GM13976 (cell line): ENCODE results near the gene FBXO46.
A peak's percentile ranks its signal among the peaks of the same experiment; 100 is the strongest.
"Not testable (repeated sequence)": the region's sequence is repeated elsewhere in the genome, so short reads cannot be mapped to it uniquely, and the experiment has no call there.

Experiments used
- DNase-seq: peaks from one replicate; pipeline ENCODE4 v3.0.0; 2012; ENCODE audit warnings: low spot score
- in situ Hi-C: fragments of 300-500 bp; cut with MboI; formaldehyde crosslinking; loops from one replicate; pipeline ENCODE4 v1.12.0; 2022; ENCODE audit warnings: low sequenced_read_pairs, mixed read lengths, inconsistent platforms; ENCODE audit not compliant: unreplicated experiment
- TF ChIP-seq, protein P1 (sequence below): IDR thresholded peaks from 2 replicates; pipeline ENCODE4 v1.5.1; 2012; ENCODE audit warnings: borderline replicate concordance, mild to moderate bottlenecking; ENCODE audit not compliant: insufficient read depth; ENCODE audit errors: extremely low read depth, missing control alignments, control extremely low read depth

The FBXO46 gene

DNA sequence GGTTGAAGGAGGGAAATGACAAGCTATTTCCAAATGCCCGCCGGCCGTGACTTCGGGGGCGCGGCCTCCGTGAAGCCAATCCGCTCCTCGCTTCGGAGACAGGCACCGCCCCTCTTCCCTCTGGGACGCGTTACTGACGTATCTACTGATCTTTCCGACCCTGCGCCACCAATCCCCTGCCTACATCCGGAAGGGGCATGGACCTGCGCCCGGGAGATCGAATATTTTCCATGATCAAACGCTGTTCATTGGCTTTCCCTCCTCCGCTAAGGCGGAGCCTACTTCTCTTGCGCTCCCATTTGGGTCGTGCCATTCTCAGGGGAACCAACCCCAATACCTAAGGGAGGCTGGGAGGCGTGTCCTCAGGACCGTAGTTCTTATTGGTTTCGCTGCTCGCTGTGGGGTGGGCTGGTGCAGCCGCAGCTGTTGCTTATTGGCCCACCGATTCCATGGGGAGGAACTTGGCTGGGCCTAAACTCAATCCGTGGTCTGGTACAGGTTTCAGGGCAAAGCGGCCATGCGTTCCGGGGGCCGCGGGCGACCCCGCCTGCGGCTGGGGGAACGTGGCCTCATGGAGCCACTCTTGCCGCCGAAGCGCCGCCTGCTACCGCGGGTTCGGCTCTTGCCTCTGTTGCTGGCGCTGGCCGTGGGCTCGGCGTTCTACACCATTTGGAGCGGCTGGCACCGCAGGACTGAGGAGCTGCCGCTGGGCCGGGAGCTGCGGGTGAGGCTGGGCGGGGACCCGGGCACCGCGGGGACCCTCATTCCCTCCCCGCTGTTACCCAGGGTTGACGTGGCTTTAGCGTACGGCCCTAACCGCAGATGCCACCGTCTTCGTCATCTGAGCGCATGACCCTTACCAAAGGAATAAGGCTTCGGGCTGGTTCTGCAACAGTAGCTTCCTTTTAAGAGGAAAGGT lies 38.2 kb downstream of the FBXO46 start, which contains the start of gene QPCTL:
QPCTL (plus strand) TSS at position 480 of the 919 bp plus-strand sequence; CDS start at position 518, 38 bp downstream.
- in situ Hi-C loops: no loop called here
- peak; percentile 96 for DNase-seq
- TF ChIP-seq, protein P1, sequence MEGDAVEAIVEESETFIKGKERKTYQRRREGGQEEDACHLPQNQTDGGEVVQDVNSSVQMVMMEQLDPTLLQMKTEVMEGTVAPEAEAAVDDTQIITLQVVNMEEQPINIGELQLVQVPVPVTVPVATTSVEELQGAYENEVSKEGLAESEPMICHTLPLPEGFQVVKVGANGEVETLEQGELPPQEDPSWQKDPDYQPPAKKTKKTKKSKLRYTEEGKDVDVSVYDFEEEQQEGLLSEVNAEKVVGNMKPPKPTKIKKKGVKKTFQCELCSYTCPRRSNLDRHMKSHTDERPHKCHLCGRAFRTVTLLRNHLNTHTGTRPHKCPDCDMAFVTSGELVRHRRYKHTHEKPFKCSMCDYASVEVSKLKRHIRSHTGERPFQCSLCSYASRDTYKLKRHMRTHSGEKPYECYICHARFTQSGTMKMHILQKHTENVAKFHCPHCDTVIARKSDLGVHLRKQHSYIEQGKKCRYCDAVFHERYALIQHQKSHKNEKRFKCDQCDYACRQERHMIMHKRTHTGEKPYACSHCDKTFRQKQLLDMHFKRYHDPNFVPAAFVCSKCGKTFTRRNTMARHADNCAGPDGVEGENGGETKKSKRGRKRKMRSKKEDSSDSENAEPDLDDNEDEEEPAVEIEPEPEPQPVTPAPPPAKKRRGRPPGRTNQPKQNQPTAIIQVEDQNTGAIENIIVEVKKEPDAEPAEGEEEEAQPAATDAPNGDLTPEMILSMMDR: no peak

- TF ChIP-seq, protein P1: no peak
- in situ Hi-C loops: no loop called here
Observed at GRCh38 chr19:45691516-45692186, 39.0 kb downstream of the FBXO46 start, which contains the start of gene SNRPD2. SNRPD2 (minus strand) TSS chr19:45691953; CDS start chr19:45691888, 65 bp downstream.

GRCh38 chr19:45687599-45687998 lies 43.1 kb downstream of the FBXO46 start:
- in situ Hi-C loops: no loop called here
- TF ChIP-seq, protein P1: no peak

More at GRCh38 chr19:45691516-45692186, 39.0 kb downstream of the FBXO46 start, which contains the start of gene SNRPD2:
- peak; percentile 92 for DNase-seq

DNA sequence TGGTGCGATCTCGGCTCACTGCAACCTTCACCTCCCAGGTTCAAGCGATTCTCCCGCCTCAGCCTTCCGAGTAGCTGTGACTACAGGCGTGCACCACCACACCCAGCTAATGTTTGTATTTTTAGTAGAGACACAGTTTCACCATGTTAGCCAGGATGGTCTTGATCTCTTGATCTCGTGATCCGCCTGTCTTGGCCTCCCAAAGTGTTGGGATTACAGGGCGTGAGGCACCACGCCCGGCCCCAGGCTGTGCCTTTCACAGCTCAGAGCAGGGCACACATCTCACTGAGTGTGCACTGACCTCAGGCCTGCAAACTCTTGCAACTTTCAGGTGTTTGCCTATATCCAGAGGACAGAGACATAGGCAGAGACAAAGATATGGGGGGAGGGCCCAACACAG lies 45.7 kb downstream of the FBXO46 start:
- DNase-seq, in situ Hi-C loops: not testable (repeated sequence)

More at GRCh38 chr19:45687599-45687998, 43.1 kb downstream of the FBXO46 start:
- no peak for DNase-seq

- no peak for DNase-seq
- in situ Hi-C loops: no loop called here
- TF ChIP-seq, protein P1: no peak
Observed at GRCh38 chr19:45682908-45683307, 47.8 kb downstream of the FBXO46 start.

DNA sequence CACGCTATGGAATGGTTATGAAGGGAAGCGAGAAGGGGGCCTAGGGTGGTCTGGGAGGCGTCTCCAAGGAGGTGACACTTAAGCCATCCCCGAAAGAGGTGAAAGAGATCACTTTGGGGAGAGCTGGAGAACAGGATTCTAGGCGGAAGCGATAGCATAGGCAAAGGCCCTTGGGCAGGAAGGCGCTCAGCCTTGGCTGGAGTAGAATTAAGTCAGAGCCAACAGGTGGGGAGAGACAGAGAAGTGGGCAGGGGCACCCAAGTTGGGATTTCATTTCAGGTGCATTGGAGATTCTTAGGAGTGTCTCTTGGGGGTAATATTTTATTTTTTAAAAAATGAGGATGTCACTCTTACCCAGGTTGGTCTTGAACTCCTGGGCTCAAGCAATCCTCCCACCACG lies 48.6 kb downstream of the FBXO46 start:
- TF ChIP-seq, protein P1: no peak
- no peak for DNase-seq
- in situ Hi-C loops: no loop called here
